Body of pancreas (tissue), 4 donors: ENCODE results near the gene DAPK1.

Experiments
- CTCF ChIP-seq, 7 experiments: fragments of 450-650 bp in 4 of 7; fragments of 200-600 bp in 3 of 7; sonication (generic) in 3 of 7; IDR thresholded peaks; one replicate each; pipeline ENCODE4 v1.5.1; 2016 to 2019; ENCODE audit warnings: antibody characterized with exemption in 7 of 7
- POLR2A ChIP-seq, 3 donors: fragments of 450-650 bp; IDR thresholded peaks; one replicate each; pipeline ENCODE4 v1.6.1; 2016; ENCODE audit warnings: antibody characterized with exemption in 3 of 3, mild to moderate bottlenecking in 2 of 3

- TF ChIP-seq CTCF (IDR thresholded peaks at IDR 0.05), result no peak
- TF ChIP-seq POLR2A (IDR thresholded peaks at IDR 0.05), result no peak
Observed at GRCh38 chr9:87681271-87682061, 183.8 kb downstream of the DAPK1 start.
